HEK293 (cell line): ENCODE measurements around the gene RPS19.

Source experiments
- CTCF ChIA-PET: fragments of 350-600 bp; formaldehyde crosslinking; extraction: SDS; loops from one replicate; lab custom pipeline; 2021; ENCODE audit warnings: antibody characterized with exemption; lab: Yijun Ruan, JAX
- POLR2A ChIA-PET: fragments of 300-600 bp; formaldehyde crosslinking; extraction: SDS; loops from one replicate; lab custom pipeline; 2020; ENCODE audit warnings: antibody characterized with exemption, inconsistent platforms; lab: Yijun Ruan, JAX
- H3K27ac ChIP-seq: fragments of 200-500 bp; sonication (Bioruptor generic); 2 replicates; pipeline ENCODE4 v1.5.1; 2014; ENCODE audit warnings: low read depth, low read length, control low read depth, inconsistent platforms; ENCODE audit errors: extremely low read depth
- H3K36me3 ChIP-seq, 2 experiments: fragments of 200-500 bp in 1 of 2; sonication (Bioruptor generic) in 1 of 2; 1 replicate in 1 of 2; 2 replicates in 1 of 2; pipeline ENCODE4 v1.5.1; 2014 to 2017; ENCODE audit warnings: inconsistent platforms in 2 of 2, low read length in 2 of 2; ENCODE audit not compliant: control insufficient read depth in 2 of 2, insufficient read depth in 1 of 2
- H3K4me1 ChIP-seq: fragments of 200-500 bp; sonication (Bioruptor generic); 2 replicates; pipeline ENCODE4 v1.5.1; 2014; ENCODE audit warnings: mild to moderate bottlenecking, low read length, inconsistent platforms; ENCODE audit not compliant: control insufficient read depth, insufficient read depth
- H3K4me3 ChIP-seq: 2 replicates; pipeline ENCODE4 v1.5.1; 2011; ENCODE audit warnings: low read depth, mild to moderate bottlenecking, control low read depth, low read length, moderate library complexity
- H3K9me3 ChIP-seq: fragments of 200-500 bp; sonication (Bioruptor generic); 2 replicates; pipeline ENCODE4 v1.5.1; 2014; ENCODE audit warnings: low read depth, low read length, inconsistent platforms; ENCODE audit not compliant: control insufficient read depth, insufficient read depth
- EGR2 ChIP-seq: fragments of 450-650 bp; formaldehyde crosslinking; IDR thresholded peaks from 2 replicates; pipeline ENCODE4 v1.5.1; 2016; ENCODE audit warnings: low read depth, missing biosample characterization, missing genetic modification characterization
- INSM2 ChIP-seq: fragments of 450-650 bp; formaldehyde crosslinking; IDR thresholded peaks from 2 replicates; pipeline ENCODE4 v1.5.1; 2016; ENCODE audit warnings: missing biosample characterization, missing genetic modification characterization
- KLF1 ChIP-seq: fragments of 450-650 bp; formaldehyde crosslinking; IDR thresholded peaks from 2 replicates; pipeline ENCODE4 v1.5.1; 2016; ENCODE audit warnings: missing biosample characterization, missing genetic modification characterization
- MZF1 ChIP-seq: fragments of 450-650 bp; formaldehyde crosslinking; IDR thresholded peaks from 2 replicates; pipeline ENCODE4 v1.5.1; 2017; ENCODE audit warnings: missing biosample characterization, missing genetic modification characterization, borderline replicate concordance
- OVOL3 ChIP-seq: fragments of 450-650 bp; formaldehyde crosslinking; IDR thresholded peaks from 2 replicates; pipeline ENCODE4 v1.5.1; 2016; ENCODE audit warnings: missing biosample characterization, missing genetic modification characterization
- REST ChIP-seq: fragments of 450-650 bp; formaldehyde crosslinking; IDR thresholded peaks from 2 replicates; pipeline ENCODE4 v1.5.1; 2016; ENCODE audit warnings: missing biosample characterization, missing genetic modification characterization
- TRIM28 ChIP-seq: IDR thresholded peaks from 2 replicates; pipeline ENCODE4 v1.6.1; 2011; ENCODE audit warnings: low read length, control low read depth, borderline replicate concordance
- ZFHX2 ChIP-seq: fragments of 450-650 bp; formaldehyde crosslinking; conservative IDR thresholded peaks from 2 replicates; pipeline ENCODE4 v1.5.1; 2016; ENCODE audit warnings: missing biosample characterization, missing genetic modification characterization
- ZNF148 ChIP-seq: fragments of 450-650 bp; formaldehyde crosslinking; IDR thresholded peaks from 2 replicates; pipeline ENCODE4 v1.5.0; 2017; ENCODE audit warnings: missing biosample characterization, missing genetic modification characterization, borderline replicate concordance
- ZNF274 ChIP-seq, 2 experiments: fragments of 200-500 bp in 1 of 2; fragments of 450-650 bp in 1 of 2; sonication (Bioruptor generic) in 1 of 2; formaldehyde crosslinking in 1 of 2; IDR thresholded peaks; 2 replicates each; pipeline versions ENCODE4 v1.5.1 to v1.6.1; 2014 to 2016; ENCODE audit warnings: borderline replicate concordance in 1 of 2, inconsistent platforms in 1 of 2, low read length in 1 of 2, missing biosample characterization in 1 of 2, missing genetic modification characterization in 1 of 2

Gene RPS19

GRCh38 chr19:41904118-41904870 is 44.2 kb downstream of the RPS19 start:
- no peak overlapping the region for H3K4me3 ChIP-seq
- H3K36me3 ChIP-seq: peaks cover 41 to 60% of the 10 kb centered on the region in 2 experiments
- POLR2A ChIA-PET: interaction anchor here (0.5 to 1.3 kb wide), 2 partner anchors 15 to 18 kb away, joined by 4 read pairs; no protein-coding TSS in a partner anchor

More at GRCh38 chr19:41904118-41904870, 44.2 kb downstream of the RPS19 start:
- Histone ChIP-seq H3K4me1 (no peaks in the 10 kb centered on the region), H3K27ac (0 out of 2 replicates have a peak overlapping the region, but pooled peaks have one; percentile 2), H3K9me3 (no peaks in the 10 kb centered on the region)
- TF ChIP-seq INSM2 (tag by site-specific recombination) (no peak), ZNF148 (no peak), EGR2 (tag by site-specific recombination) (peak; percentile 19; the same call in 1 of the 2 replicates), TRIM28 (no peak), MZF1 (peak; percentile 25; the same call in 1 of the 2 replicates), REST (tag by site-specific recombination) (no peak), OVOL3 (tag by site-specific recombination) (no peak), ZFHX2 (tag by site-specific recombination) (0 out of 2 replicates have a peak, but pooled peaks have one; percentile 8), KLF1 (tag by site-specific recombination) (peak; percentile 97), ZNF274 (IDR thresholded peaks at IDR 0.05; ENCODE audit: low read length) (no peak), ZNF274 (tag by site-specific recombination; IDR thresholded peaks at IDR 0.05; ENCODE audit: borderline replicate concordance) (no peak)
- CTCF ChIA-PET: interaction anchor here (0.6 kb wide), 1 partner anchor 45 kb away, joined by 4 read pairs; no protein-coding TSS in a partner anchor
